Measurements from ENCODE around the gene SIGLEC9. TPM values are rescaled to one million over a fixed set of nuclear protein-coding genes. Genes with fewer than 3 reads are reported as not detected.

SIGLEC9 gene
- total and polyA plus RNA-seq, 9 donors: 1.7 to 10.4 (median 2.9) TPM

DNA sequence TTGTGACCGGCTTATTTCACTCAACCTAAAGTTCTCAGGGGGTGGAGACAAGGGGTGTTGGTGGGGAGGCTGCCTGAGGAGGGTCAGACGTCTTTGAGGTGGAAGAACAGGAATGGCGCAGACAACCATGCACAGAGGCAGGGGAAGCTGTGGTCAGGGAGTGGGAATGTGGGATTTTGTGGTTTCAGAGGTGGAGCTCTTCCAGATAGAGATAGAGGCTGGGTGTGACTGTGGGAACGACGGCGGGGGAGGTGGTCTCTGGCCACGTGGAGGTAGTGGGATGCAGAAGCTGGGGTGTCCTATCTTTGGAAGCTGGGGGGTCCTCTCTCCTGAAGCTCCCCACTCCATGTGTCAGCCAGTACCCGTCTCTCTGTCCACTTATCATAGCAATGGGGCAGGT lies 34.2 kb upstream of the SIGLEC9 start:
- Histone ChIP-seq H3K4me3 (no peak overlapping the region), H3K4me1 (ENCODE audit: insufficient read depth) (peaks cover 7% of the 10 kb centered on the region), H3K9me3 (no peaks in the 10 kb centered on the region), H3K27me3 (no peaks in the 10 kb centered on the region), H3K36me3 (no peaks in the 10 kb centered on the region), H3K27ac (no peak overlapping the region)
- no peak for TF ChIP-seq POLR2A (IDR thresholded peaks at IDR 0.05)
- TF ChIP-seq EP300 (IDR thresholded peaks at IDR 0.05): no peak
- TF ChIP-seq, protein P1, sequence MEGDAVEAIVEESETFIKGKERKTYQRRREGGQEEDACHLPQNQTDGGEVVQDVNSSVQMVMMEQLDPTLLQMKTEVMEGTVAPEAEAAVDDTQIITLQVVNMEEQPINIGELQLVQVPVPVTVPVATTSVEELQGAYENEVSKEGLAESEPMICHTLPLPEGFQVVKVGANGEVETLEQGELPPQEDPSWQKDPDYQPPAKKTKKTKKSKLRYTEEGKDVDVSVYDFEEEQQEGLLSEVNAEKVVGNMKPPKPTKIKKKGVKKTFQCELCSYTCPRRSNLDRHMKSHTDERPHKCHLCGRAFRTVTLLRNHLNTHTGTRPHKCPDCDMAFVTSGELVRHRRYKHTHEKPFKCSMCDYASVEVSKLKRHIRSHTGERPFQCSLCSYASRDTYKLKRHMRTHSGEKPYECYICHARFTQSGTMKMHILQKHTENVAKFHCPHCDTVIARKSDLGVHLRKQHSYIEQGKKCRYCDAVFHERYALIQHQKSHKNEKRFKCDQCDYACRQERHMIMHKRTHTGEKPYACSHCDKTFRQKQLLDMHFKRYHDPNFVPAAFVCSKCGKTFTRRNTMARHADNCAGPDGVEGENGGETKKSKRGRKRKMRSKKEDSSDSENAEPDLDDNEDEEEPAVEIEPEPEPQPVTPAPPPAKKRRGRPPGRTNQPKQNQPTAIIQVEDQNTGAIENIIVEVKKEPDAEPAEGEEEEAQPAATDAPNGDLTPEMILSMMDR (IDR thresholded peaks at IDR 0.05): no peak
- 36 to 49% (median 41%) methylated on average over 8 of the region's 8 CpGs for WGBS, 3 donors
- intact Hi-C loops (cut with DNase I): loop anchor here in 1 of 4 donors (5.0 to 10.0 kb wide), 2 partner anchors 68 to 156 kb away; no protein-coding TSS in a partner anchor
- no peak for DNase-seq

DNA sequence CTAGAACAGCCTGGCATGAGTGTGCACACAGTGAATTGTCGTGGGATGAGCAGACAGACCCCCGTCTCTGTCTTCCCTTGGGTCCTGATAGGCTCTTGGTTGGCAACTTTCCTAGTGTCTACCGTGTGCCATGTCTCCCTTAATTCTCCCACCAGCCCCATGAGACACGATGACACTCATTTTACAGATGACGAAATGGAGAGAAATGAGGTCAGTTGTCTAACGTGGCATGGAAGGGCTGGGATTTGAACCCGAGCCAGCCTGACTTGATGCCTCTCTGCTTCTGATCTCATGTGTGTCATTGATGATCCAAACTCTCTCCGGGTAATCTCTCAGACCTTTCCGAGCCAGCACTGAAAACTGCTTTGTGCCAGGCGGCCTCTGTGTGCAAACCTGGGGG lies 33.6 kb upstream of the SIGLEC9 start:
- intact Hi-C loops (cut with DNase I): loop anchor here in 1 of 4 donors (5.0 to 10.0 kb wide), 2 partner anchors 69 to 156 kb away; no protein-coding TSS in a partner anchor
- DNase-seq: no peak

DNA sequence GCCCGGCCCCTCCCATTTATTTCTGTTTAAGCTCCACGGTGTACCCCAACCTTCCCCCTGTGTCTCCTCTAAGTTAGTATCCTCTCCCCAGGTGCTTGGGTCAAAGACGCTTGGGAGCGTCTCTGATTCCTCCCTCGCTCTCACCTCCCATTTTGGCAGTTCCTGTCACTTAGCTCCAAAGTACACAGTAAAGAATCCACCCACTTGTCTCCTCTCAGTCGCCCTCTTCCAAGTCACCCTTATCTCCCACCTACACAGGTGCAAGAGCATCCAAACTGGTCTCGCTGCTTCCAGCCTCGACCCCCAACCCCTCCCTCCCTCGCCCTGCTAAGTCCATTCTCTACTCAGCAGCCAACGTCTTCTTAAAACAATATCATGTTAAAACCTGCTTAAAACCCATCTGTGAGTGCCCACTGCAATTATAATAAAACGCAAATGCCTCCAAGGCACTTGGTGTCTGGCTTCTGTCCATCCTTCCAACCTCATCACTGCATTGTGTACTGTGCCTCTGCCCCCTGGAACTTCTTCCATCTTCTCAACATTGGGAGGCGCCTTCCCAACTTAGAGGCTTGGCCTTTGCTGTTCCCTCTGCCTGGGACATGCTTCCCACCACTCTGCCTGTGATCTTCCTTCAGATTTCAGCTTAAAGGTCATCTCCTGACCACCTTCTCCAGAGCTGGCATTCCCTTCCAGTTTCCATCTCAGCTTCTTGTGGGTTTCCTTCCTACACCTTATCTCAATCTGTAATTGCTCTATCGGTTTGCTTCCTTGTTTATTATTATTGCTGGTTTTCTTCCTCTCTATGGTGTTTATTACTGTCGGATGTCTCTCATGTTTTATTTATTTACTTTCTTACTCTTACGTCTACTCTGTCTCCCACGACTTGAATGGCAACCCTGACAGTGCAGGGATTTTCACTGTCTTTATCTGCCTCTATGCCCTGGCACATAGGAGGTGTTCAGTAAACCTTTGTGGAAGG lies 32.5 kb upstream of the SIGLEC9 start:
- H3K4me3 ChIP-seq: no peak overlapping the region
- intact Hi-C loops (cut with DNase I): loop anchor here in 1 of 4 donors (5.0 to 10.0 kb wide), 2 partner anchors 70 to 157 kb away; no protein-coding TSS in a partner anchor
- H3K36me3 ChIP-seq: no peaks in the 10 kb centered on the region
- TF ChIP-seq, protein P1 (IDR thresholded peaks at IDR 0.05): no peak
- no peak for TF ChIP-seq EP300 (IDR thresholded peaks at IDR 0.05)
- TF ChIP-seq POLR2A (IDR thresholded peaks at IDR 0.05): no peak
- H3K9me3 ChIP-seq: no peaks in the 10 kb centered on the region
- H3K27ac ChIP-seq: no peak overlapping the region
- WGBS, 3 donors: 45 to 53% (median 50%) methylated on average over 16 of the region's 16 CpGs
- H3K27me3 ChIP-seq: no peaks in the 10 kb centered on the region
- peaks cover 7% of the 10 kb centered on the region for H3K4me1 ChIP-seq (ENCODE audit: insufficient read depth)
- DNase-seq: no peak

More for the DNA sequence above, 33.6 kb upstream of the SIGLEC9 start:
- TF ChIP-seq, protein P1 (IDR thresholded peaks at IDR 0.05): no peak
- no peak for TF ChIP-seq POLR2A (IDR thresholded peaks at IDR 0.05)
- no peak for TF ChIP-seq EP300 (IDR thresholded peaks at IDR 0.05)
- 78 to 87% (median 81%) methylated on average over 10 of the region's 10 CpGs for WGBS, 3 donors
- H3K4me3 ChIP-seq: no peak overlapping the region
- no peak overlapping the region for H3K27ac ChIP-seq
- no peaks in the 10 kb centered on the region for H3K27me3 ChIP-seq
- peaks cover 7% of the 10 kb centered on the region for H3K4me1 ChIP-seq (ENCODE audit: insufficient read depth)
- H3K36me3 ChIP-seq: no peaks in the 10 kb centered on the region
- no peaks in the 10 kb centered on the region for H3K9me3 ChIP-seq

DNA sequence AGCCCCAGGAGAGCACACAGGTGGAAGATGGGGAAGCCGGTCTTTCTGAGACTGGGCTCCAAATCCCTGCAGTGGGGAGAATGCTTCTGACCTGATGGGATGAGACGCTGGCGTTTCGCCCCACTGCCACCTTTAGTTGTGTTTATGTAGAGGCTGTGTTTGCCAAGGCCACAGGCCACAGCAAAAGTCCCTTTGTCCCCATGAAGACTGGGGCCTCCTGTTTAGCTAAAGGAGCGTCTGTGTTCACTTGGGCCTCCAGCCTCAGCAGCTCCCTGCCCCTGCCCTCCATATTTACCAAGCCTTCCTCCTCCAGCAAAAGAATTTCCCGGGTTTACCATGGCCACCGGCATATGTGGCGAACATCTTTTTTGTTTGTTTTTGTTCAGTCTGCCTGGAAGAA lies 31.6 kb upstream of the SIGLEC9 start:
- H3K4me3 ChIP-seq: no peak overlapping the region
- no peaks in the 10 kb centered on the region for H3K36me3 ChIP-seq
- 61 to 65% (median 65%) methylated on average over 8 of the region's 8 CpGs for WGBS, 3 donors
- intact Hi-C loops (cut with DNase I): loop anchor here in 1 of 4 donors (5.0 to 10.0 kb wide), 2 partner anchors 71 to 158 kb away; no protein-coding TSS in a partner anchor
- no peak for TF ChIP-seq EP300 (IDR thresholded peaks at IDR 0.05)
- TF ChIP-seq, protein P1 (IDR thresholded peaks at IDR 0.05): no peak
- H3K27me3 ChIP-seq: no peaks in the 10 kb centered on the region
- no peak overlapping the region for H3K27ac ChIP-seq
- H3K4me1 ChIP-seq (ENCODE audit: insufficient read depth): peaks cover 7% of the 10 kb centered on the region
- H3K9me3 ChIP-seq: no peaks in the 10 kb centered on the region
- no peak for DNase-seq

Data from ovary (tissue), 9 donors.